Measurements from ENCODE around the gene FLT4. TPM values are rescaled to one million over a fixed set of nuclear protein-coding genes. Genes with fewer than 3 reads are reported as not detected.

The FLT4 gene
- total and polyA plus RNA-seq, 9 of the 15 experiments (the other 6 are each of a cell fraction or from before 2014, with no cell fraction given): 0.01 to 0.42 (median 0.14) TPM; not detected in 2

GRCh38 chr5:180605554-180606214 is 43.7 kb downstream of the FLT4 start:
- 34% methylated on average over 11 of the region's 11 CpGs for WGBS (ENCODE audit: insufficient coverage, low coverage, missing lambda C conversion rate)
- peaks cover 0 to 7% of the 10 kb centered on the region in 2 experiments; a peak in 2 of 5 replicates for H3K27me3 ChIP-seq (ENCODE audit: control insufficient read depth in 2 of 2, insufficient read depth in 2 of 2, low read length in 2 of 2)
- H3K9me3 ChIP-seq (replicated peaks; ENCODE audit: control insufficient read depth, insufficient read depth, low read depth, low read length): no peaks in the 10 kb centered on the region
- intact Hi-C loops (cut with micrococcal nuclease): loop anchor here (1.0 to 10.0 kb wide), 6 partner anchors 51 to 401 kb away; partner anchors contain the start of genes CNOT6, MAPK9 and RASGEF1C
- no TSS peak for BruUV-seq (replicated peaks)
- CTCF ChIA-PET (ENCODE audit: low intra/inter-chr PET ratio): interaction anchor here (0.6 to 1.8 kb wide), 2 partner anchors 257 to 312 kb away, joined by 3 to 15 read pairs; no protein-coding TSS in a partner anchor
- in situ Hi-C loops (cut with MboI): no loop called here
- no peak overlapping the region for H3K9ac ChIP-seq (ENCODE audit: insufficient read depth in 1 of 2, low read depth in 2 of 2, low read length in 2 of 2)
- no peak overlapping the region for H3K27ac ChIP-seq (ENCODE audit: extremely low read depth, low read depth, low read length)
- DNase-seq (ENCODE audit: extremely low read depth in 1 of 4, low spot score in 3 of 4): peak; percentile 51 to 81 (median 59)
- ATAC-seq: peak; percentile 70
- H3K4me1 ChIP-seq (replicated peaks in 1 of 2; ENCODE audit: control insufficient read depth in 2 of 2, insufficient read depth in 2 of 2, low read length in 2 of 2): peaks cover 10 to 45% of the 10 kb centered on the region in 2 experiments; a peak in 4 of 5 replicates
- H2AFZ ChIP-seq (ENCODE audit: low read depth, low read length): peak overlapping the region; percentile 53
- H3K9me1 ChIP-seq (ENCODE audit: control insufficient read depth, insufficient read depth, low read length): no peaks in the 10 kb centered on the region
- H3K4me3 ChIP-seq: no peak overlapping the region
- FAIRE-seq: peak; percentile 94
- no peaks in the 10 kb centered on the region for H3K79me2 ChIP-seq (ENCODE audit: control insufficient read depth, insufficient read depth, low read length)
- no peaks in the 10 kb centered on the region for H3K36me3 ChIP-seq (ENCODE audit: control insufficient read depth, insufficient read depth, low read length)
- 0 out of 2 replicates have a peak overlapping the region, but pooled peaks have one; percentile 0 for H3K4me2 ChIP-seq (ENCODE audit: insufficient read depth, low read length)
- POLR2A ChIA-PET: no interaction called here
- H4K20me1 ChIP-seq (replicated peaks; ENCODE audit: control insufficient read depth, insufficient read depth, low read length): no peaks in the 10 kb centered on the region
- TF ChIP-seq STAG1 (CRISPR knock-in tag; IDR thresholded peaks at IDR 0.05; ENCODE audit: borderline replicate concordance) (peak; percentile 5; the same call in 1 of the 2 replicates), BRD9 (IDR thresholded peaks at IDR 0.05; ENCODE audit: low read depth, partially characterized antibody) (no peak), POLR2AphosphoS5 (IDR thresholded peaks at IDR 0.05; ENCODE audit: control insufficient read depth, insufficient read depth, low read depth, low read length) (no peak), ZNF311 (CRISPR knock-in tag; IDR thresholded peaks at IDR 0.05) (no peak), SMC3 (conservative IDR thresholded peaks at IDR 0.05; ENCODE audit: insufficient read depth, low read depth, low read length) (peak; percentile 59; the same call in 1 of the 2 replicates), PHF21A (IDR thresholded peaks at IDR 0.05; ENCODE audit: borderline replicate concordance, low read depth) (no peak), THAP7 (CRISPR knock-in tag; IDR thresholded peaks at IDR 0.05) (no peak), CREM (IDR thresholded peaks at IDR 0.05; ENCODE audit: low read depth) (0 out of 2 replicates have a peak, but pooled peaks have one; percentile 22), PKNOX1 (IDR thresholded peaks at IDR 0.05) (0 out of 2 replicates have a peak, but pooled peaks have one; percentile 23), MAFK (IDR thresholded peaks at IDR 0.05; ENCODE audit: low read length) (0 out of 2 replicates have a peak, but pooled peaks have one; percentile 5), TCF7 (IDR thresholded peaks at IDR 0.05; ENCODE audit: borderline replicate concordance) (no peak), MEIS2 (IDR thresholded peaks at IDR 0.05; ENCODE audit: partially characterized antibody) (peak; percentile 51), CC2D1A (IDR thresholded peaks at IDR 0.05) (no peak), CHD4 (IDR thresholded peaks at IDR 0.05; ENCODE audit: insufficient read depth, insufficient replicate concordance, low read depth, low read length, poor library complexity, severe bottlenecking) (no peak), E2F1 (CRISPR knock-in tag; IDR thresholded peaks at IDR 0.05) (no peak), GATA2 (CRISPR knock-in tag; IDR thresholded peaks at IDR 0.05) (no peak), TSC22D4 (tag; IDR thresholded peaks at IDR 0.05) (no peak)
